GM19324 (cell line): ENCODE data around the gene OCA2.
"Not testable (repeated sequence)": the region's sequence is repeated elsewhere in the genome, so short reads cannot be mapped to it uniquely, and the experiment has no call there.

Source experiments
- ATAC-seq: cut with Tn5 transposase; IDR thresholded peaks from one replicate; pipeline ENCODE4 v1.9.1; 2021; ENCODE audit warnings: mild to moderate bottlenecking, moderate library complexity; ENCODE audit not compliant: unreplicated experiment, low FRiP score

The OCA2 gene

GRCh38 chr15:27757052-27757451 lies 342.1 kb downstream of the OCA2 start:
- no peak for ATAC-seq

- no peak for ATAC-seq
Observed at GRCh38 chr15:27752691-27753090, 346.4 kb downstream of the OCA2 start.

GRCh38 chr15:27747997-27748396 lies 351.1 kb downstream of the OCA2 start:
- no peak for ATAC-seq

GRCh38 chr15:27746401-27746955 lies 352.6 kb downstream of the OCA2 start:
- no peak for ATAC-seq

- no peak for ATAC-seq
Observed at GRCh38 chr15:27744641-27745040, 354.5 kb downstream of the OCA2 start.

- no peak for ATAC-seq
Observed at GRCh38 chr15:27743638-27744037, 355.5 kb downstream of the OCA2 start.

GRCh38 chr15:27742751-27743477 lies 356.2 kb downstream of the OCA2 start:
- no peak for ATAC-seq

GRCh38 chr15:27741226-27741860 lies 357.8 kb downstream of the OCA2 start:
- no peak for ATAC-seq

- ATAC-seq, result no peak
Observed at GRCh38 chr15:27734785-27735495, 364.2 kb downstream of the OCA2 start.

GRCh38 chr15:27731776-27732175 lies 367.3 kb downstream of the OCA2 start:
- no peak for ATAC-seq

- ATAC-seq, result no peak
Observed at GRCh38 chr15:27730868-27731267, 368.2 kb downstream of the OCA2 start.

GRCh38 chr15:27725731-27726130 lies 373.4 kb downstream of the OCA2 start:
- ATAC-seq, result no peak

GRCh38 chr15:27723821-27724220 lies 375.3 kb downstream of the OCA2 start:
- no peak for ATAC-seq

- no peak for ATAC-seq
Observed at GRCh38 chr15:27722102-27722501, 377.0 kb downstream of the OCA2 start.

- ATAC-seq, result no peak
Observed at GRCh38 chr15:27714675-27715074, 384.4 kb downstream of the OCA2 start.

- ATAC-seq, result not testable (repeated sequence)
Observed at GRCh38 chr15:27713850-27714249, 385.3 kb downstream of the OCA2 start.

- ATAC-seq, result no peak
Observed at GRCh38 chr15:27707257-27707656, 391.9 kb downstream of the OCA2 start.

GRCh38 chr15:27706300-27706699 lies 392.8 kb downstream of the OCA2 start:
- no peak for ATAC-seq

GRCh38 chr15:27705056-27705455 lies 394.1 kb downstream of the OCA2 start:
- no peak for ATAC-seq
